Measurements from ENCODE around the gene NAPA.

GRCh38 chr19:47469719-47470118, 45.1 kb downstream of the NAPA start:
- TF ChIP-seq CTCF (IDR thresholded peaks at IDR 0.05) (no peak), POLR2A (IDR thresholded peaks at IDR 0.05) (no peak)
